IPS-18a (cell line): ENCODE results near the gene TAS2R60.
"Not testable (repeated sequence)": the region's sequence is repeated elsewhere in the genome, so short reads cannot be mapped to it uniquely, and the experiment has no call there.

Source experiments
- H3K27ac ChIP-seq: one replicate; pipeline ENCODE4 v1.5.1; 2013; ENCODE audit warnings: low read length
- H3K27me3 ChIP-seq: one replicate; pipeline ENCODE4 v1.6.1; 2013; ENCODE audit warnings: mild to moderate bottlenecking, low read length; ENCODE audit not compliant: control insufficient read depth, insufficient read depth
- H3K36me3 ChIP-seq: one replicate; pipeline ENCODE4 v1.6.1; 2013; ENCODE audit warnings: low read depth, low read length; ENCODE audit not compliant: control insufficient read depth
- H3K4me1 ChIP-seq: one replicate; pipeline ENCODE4 v1.6.1; 2013; ENCODE audit warnings: low read depth, low read length; ENCODE audit not compliant: control insufficient read depth
- H3K4me3 ChIP-seq: one replicate; pipeline ENCODE4 v1.5.1; 2013; ENCODE audit warnings: low read length
- H3K9ac ChIP-seq: one replicate; pipeline ENCODE4 v1.6.1; 2013; ENCODE audit warnings: mild to moderate bottlenecking, low read length, moderate library complexity
- H3K9me3 ChIP-seq: one replicate; pipeline ENCODE4 v1.6.1; 2013; ENCODE audit warnings: low read depth, low read length; ENCODE audit not compliant: control insufficient read depth

TAS2R60 gene

DNA sequence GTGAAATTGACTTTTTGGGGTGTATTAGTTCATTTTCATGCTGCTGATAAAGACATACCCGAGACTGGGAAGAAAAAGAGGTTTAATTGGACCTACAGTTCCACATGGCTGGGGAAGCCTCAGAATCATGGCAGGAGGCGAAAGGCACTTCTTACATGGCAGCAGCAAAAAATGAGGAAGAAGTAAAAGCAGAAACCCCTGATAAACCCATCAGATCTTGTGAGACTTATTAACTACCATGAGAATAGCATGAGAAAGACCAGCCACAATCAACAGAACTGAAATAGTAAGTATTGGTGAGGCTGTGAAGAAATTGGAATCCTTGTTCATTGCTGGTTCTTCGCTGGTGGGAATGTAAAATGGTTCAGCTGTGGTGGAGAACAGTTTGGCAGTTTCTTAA, 43.0 kb downstream of the TAS2R60 start:
- H3K9me3 ChIP-seq, H3K9ac ChIP-seq, H3K36me3 ChIP-seq, H3K4me3 ChIP-seq, H3K27ac ChIP-seq, H3K27me3 ChIP-seq, H3K4me1 ChIP-seq: not testable (repeated sequence)

DNA sequence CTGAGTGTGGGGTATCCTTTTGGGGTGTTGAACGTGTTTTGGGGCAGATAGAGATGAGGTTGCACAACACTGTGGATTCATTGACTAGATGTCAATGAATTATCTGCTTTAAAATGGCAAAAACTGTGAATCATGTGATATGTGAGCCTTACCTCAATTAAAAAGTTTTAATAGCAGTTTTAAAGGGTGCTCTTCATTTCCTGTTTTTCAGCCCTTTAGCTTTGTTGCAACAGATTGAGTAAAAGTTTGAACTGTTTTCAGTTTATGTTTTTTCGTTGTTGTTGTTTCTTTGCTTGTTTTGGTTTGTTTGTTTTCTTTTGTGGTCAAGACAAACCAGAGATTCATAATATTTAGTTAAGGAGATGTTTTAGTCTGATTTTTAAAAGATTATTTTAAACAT, 43.8 kb downstream of the TAS2R60 start:
- Histone ChIP-seq H3K9me3 (no peaks in the 10 kb centered on the region), H3K4me3 (no peak overlapping the region), H3K4me1 (no peaks in the 10 kb centered on the region), H3K36me3 (no peaks in the 10 kb centered on the region), H3K27me3 (no peaks in the 10 kb centered on the region), H3K27ac (no peak overlapping the region), H3K9ac (no peak overlapping the region)

DNA sequence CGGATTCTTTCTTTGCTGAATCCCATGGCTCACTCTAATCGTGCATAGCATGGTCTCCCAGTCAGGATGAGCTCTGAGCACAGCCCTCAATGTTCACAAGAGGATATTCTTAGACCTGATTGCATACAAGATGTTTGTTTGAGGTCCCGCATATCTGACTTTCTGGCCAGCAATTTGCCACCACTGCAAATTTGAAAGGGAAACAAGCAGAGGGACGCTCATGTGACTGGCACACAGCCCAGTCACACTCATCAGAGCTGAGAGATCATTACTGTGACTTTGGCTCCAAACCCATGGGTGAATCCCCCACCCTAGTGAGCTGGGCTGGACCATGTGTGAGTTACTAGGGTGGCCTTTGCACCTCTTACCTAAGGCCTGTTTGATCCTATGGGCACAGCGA, 44.3 kb downstream of the TAS2R60 start:
- H3K9ac ChIP-seq: no peak overlapping the region
- no peak overlapping the region for H3K27ac ChIP-seq
- H3K27me3 ChIP-seq: no peaks in the 10 kb centered on the region
- no peaks in the 10 kb centered on the region for H3K36me3 ChIP-seq
- H3K9me3 ChIP-seq: no peaks in the 10 kb centered on the region
- H3K4me1 ChIP-seq: no peaks in the 10 kb centered on the region
- no peak overlapping the region for H3K4me3 ChIP-seq

GRCh38 chr7:143490717-143491306, 47.6 kb downstream of the TAS2R60 start:
- Histone ChIP-seq H3K9ac (no peak overlapping the region), H3K4me1 (no peaks in the 10 kb centered on the region), H3K9me3 (no peaks in the 10 kb centered on the region), H3K27ac (no peak overlapping the region), H3K4me3 (no peak overlapping the region), H3K27me3 (no peaks in the 10 kb centered on the region), H3K36me3 (no peaks in the 10 kb centered on the region)

DNA sequence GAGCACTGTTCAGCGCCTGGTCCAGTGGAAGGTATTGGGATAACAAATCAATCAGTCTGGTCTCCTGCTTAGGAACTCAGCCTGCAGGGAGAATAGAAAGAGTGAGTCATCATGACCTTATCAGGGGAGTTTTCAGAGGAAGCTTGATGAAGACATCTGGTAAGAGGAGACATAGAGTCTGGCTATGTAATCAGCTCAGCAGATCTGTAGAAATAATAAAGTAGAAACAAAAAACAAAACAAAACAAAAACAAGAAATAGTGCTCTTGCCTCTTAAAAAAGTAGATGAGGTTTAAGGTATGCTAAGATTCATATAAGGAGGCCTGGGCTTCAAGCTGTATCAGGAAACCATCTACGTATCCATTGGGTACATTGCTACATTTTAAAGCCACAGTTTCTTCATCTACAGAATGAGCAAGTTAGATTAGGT, 48.8 kb downstream of the TAS2R60 start:
- Histone ChIP-seq H3K9ac (no peak overlapping the region), H3K27me3 (no peaks in the 10 kb centered on the region), H3K27ac (no peak overlapping the region), H3K9me3 (no peaks in the 10 kb centered on the region), H3K4me1 (no peaks in the 10 kb centered on the region), H3K4me3 (no peak overlapping the region), H3K36me3 (no peaks in the 10 kb centered on the region)

DNA sequence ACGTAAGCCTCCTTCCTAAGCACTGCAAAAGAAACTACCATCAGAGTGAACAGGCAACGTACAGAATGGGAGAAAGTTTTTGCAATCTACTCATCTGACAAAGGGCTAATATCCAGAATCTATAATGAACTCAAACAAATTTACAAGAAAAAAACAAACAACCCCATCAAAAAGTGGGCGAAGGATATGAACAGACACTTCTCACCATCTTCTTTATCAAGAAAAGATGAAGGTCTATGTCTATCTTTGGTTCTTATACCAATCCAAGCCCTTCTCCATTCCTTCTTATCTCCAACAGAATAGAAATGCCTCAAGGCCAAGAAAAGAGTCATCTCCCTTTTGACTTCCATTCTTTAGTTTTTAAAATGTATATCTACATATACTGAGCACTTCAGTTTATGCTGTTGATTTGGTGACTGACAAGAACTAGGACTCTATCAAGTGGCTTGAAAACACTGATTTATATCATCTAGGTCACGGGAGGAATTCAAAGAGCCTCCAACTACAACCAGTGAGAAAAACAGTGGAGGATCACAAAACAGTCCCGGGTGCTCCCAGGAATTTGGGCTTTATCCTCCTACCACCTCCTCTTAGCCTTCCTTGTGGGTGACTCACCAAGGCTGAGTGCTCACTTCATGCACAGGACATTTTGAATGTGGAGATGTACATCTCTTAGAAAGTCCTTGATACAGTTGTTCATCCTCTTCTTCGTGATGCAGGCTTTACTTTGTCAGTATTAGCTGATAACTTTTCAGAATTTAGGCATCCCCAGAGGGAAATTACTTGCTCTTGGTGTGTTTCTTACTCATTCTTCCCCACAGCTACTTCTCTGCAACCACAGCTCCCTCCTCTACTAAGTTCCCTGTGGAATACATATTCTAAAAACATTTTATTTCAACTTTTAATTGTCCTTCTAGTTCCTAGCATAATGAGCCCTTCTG, 49.8 kb downstream of the TAS2R60 start:
- H3K4me1 ChIP-seq: no peaks in the 10 kb centered on the region
- no peaks in the 10 kb centered on the region for H3K27me3 ChIP-seq
- H3K4me3 ChIP-seq: no peak overlapping the region

GRCh38 chr7:143493751-143494150, 50.5 kb downstream of the TAS2R60 start:
- no peaks in the 10 kb centered on the region for H3K36me3 ChIP-seq

More for the DNA sequence above, 49.8 kb downstream of the TAS2R60 start:
- Histone ChIP-seq H3K27ac (no peak overlapping the region), H3K9ac (no peak overlapping the region), H3K9me3 (no peaks in the 10 kb centered on the region), H3K36me3 (no peaks in the 10 kb centered on the region)

More at GRCh38 chr7:143493751-143494150, 50.5 kb downstream of the TAS2R60 start:
- Histone ChIP-seq H3K9me3 (no peaks in the 10 kb centered on the region), H3K27me3 (no peaks in the 10 kb centered on the region), H3K27ac (no peak overlapping the region), H3K4me1 (no peaks in the 10 kb centered on the region), H3K4me3 (no peak overlapping the region), H3K9ac (no peak overlapping the region)
